Ascending aorta (tissue), 2 donors: ENCODE results near the gene WASL. TPM values are rescaled to one million over a fixed set of nuclear protein-coding genes. Genes with fewer than 3 reads are reported as not detected.
"Not testable (repeated sequence)": the region's sequence is repeated elsewhere in the genome, so short reads cannot be mapped to it uniquely, and the experiment has no call there.

Experiments
- DNase-seq, 2 donors: peaks; one replicate each; pipeline ENCODE4 v3.0.0-alpha.2; 2019; ENCODE audit warnings: low spot score in 2 of 2
- H3K27ac ChIP-seq, 2 donors: fragments of 200-600 bp; sonication (generic); one replicate each; pipeline ENCODE4 v1.5.1; 2016 to 2017; ENCODE audit warnings: mild to moderate bottlenecking in 1 of 2
- H3K27me3 ChIP-seq: fragments of 200-600 bp; sonication (generic); one replicate; pipeline ENCODE4 v1.5.1; 2017
- H3K36me3 ChIP-seq, 2 donors: fragments of 200-600 bp; sonication (generic); one replicate each; pipeline ENCODE4 v1.5.1; 2016
- H3K4me1 ChIP-seq, 2 donors: fragments of 200-600 bp; sonication (generic); one replicate each; pipeline ENCODE4 v1.5.1; 2016 to 2017; ENCODE audit warnings: mild to moderate bottlenecking in 1 of 2
- H3K4me3 ChIP-seq, 2 donors: fragments of 200-600 bp; sonication (generic); one replicate each; pipeline ENCODE4 v1.5.1; 2016 to 2017; ENCODE audit warnings: mild to moderate bottlenecking in 1 of 2
- H3K9me3 ChIP-seq, 2 donors: fragments of 200-600 bp; sonication (generic); one replicate each; pipeline ENCODE4 v1.5.1; 2016
- intact Hi-C: fragments of 100-400 bp; cut with DNase I; formaldehyde crosslinking; loops from one replicate; pipeline ENCODE4 v1.15.1; 2023
- total RNA-seq: library from RNA; depleted of rRNA; stranded (reverse); fragments of >200 nt; gene quantifications from one replicate; pipeline ENCODE4 v1.1.0, GENCODE V29; 2016
- TF ChIP-seq, protein P1 (sequence below), 3 experiments: fragments of 200-600 bp in 2 of 3; fragments of 450-650 bp in 1 of 3; sonication (generic) in 2 of 3; IDR thresholded peaks; one replicate each; pipeline ENCODE4 v1.5.1; 2016 to 2019; ENCODE audit warnings: antibody characterized with exemption in 3 of 3, mild to moderate bottlenecking in 1 of 3, moderate library complexity in 1 of 3

WASL gene
- total RNA-seq, 1 donor from 2014 or later, result 23.7 TPM

DNA sequence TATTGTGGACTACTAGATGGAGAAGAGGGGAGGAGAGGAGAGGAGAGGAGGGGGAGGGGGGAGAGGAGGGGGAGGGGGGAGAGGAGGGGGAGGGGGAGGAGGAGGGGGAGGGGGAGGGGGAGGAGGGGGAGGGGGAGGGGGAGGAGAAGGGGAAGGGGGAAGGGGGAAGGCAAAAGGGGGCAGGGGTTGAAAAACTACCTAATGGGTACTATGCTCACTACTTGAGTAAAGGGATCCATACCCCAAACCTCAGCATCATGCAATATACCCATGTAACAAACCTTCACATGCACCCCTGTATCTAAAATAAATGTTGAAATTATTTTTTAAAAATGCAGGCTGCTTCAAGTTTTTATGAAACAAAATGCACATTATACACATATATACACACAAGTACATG, 108.2 kb downstream of the WASL start:
- TF ChIP-seq, protein P1, sequence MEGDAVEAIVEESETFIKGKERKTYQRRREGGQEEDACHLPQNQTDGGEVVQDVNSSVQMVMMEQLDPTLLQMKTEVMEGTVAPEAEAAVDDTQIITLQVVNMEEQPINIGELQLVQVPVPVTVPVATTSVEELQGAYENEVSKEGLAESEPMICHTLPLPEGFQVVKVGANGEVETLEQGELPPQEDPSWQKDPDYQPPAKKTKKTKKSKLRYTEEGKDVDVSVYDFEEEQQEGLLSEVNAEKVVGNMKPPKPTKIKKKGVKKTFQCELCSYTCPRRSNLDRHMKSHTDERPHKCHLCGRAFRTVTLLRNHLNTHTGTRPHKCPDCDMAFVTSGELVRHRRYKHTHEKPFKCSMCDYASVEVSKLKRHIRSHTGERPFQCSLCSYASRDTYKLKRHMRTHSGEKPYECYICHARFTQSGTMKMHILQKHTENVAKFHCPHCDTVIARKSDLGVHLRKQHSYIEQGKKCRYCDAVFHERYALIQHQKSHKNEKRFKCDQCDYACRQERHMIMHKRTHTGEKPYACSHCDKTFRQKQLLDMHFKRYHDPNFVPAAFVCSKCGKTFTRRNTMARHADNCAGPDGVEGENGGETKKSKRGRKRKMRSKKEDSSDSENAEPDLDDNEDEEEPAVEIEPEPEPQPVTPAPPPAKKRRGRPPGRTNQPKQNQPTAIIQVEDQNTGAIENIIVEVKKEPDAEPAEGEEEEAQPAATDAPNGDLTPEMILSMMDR (IDR thresholded peaks at IDR 0.05), result no peak
- DNase-seq, result no peak
- H3K9me3 ChIP-seq, result no peaks in the 10 kb centered on the region
- no peaks in the 10 kb centered on the region for H3K36me3 ChIP-seq
- intact Hi-C loops, result no loop called here
- no peaks in the 10 kb centered on the region for H3K27me3 ChIP-seq
- peaks cover 0 to 4% of the 10 kb centered on the region in 2 donors for H3K4me1 ChIP-seq
- no peak overlapping the region for H3K4me3 ChIP-seq
- H3K27ac ChIP-seq, result no peak overlapping the region

DNA sequence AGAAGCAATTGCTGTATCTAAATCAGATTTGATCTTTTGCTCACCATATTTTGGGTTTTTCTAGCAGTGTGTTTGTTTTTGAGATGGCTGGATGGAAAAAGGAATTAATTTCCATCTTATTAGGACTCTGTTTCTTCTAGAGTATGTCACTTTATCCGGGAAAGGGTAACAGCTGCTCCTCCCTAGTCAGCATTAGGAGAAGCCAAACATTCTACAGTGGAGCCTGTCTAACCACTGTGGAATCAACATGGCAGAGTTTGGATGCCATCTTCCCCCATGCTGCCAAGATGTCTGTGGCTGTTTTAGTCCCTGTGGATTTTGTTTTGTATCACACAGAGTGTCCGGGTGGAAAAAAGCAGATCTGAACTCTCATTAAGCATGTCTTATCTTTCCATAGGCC, 109.2 kb downstream of the WASL start:
- H3K27me3 ChIP-seq, result no peaks in the 10 kb centered on the region
- no peak overlapping the region for H3K27ac ChIP-seq
- TF ChIP-seq, protein P1 (IDR thresholded peaks at IDR 0.05), result no peak
- no peak overlapping the region for H3K4me3 ChIP-seq
- intact Hi-C loops, result no loop called here
- no peaks in the 10 kb centered on the region for H3K4me1 ChIP-seq
- no peaks in the 10 kb centered on the region for H3K9me3 ChIP-seq
- DNase-seq, result no peak
- no peaks in the 10 kb centered on the region for H3K36me3 ChIP-seq

DNA sequence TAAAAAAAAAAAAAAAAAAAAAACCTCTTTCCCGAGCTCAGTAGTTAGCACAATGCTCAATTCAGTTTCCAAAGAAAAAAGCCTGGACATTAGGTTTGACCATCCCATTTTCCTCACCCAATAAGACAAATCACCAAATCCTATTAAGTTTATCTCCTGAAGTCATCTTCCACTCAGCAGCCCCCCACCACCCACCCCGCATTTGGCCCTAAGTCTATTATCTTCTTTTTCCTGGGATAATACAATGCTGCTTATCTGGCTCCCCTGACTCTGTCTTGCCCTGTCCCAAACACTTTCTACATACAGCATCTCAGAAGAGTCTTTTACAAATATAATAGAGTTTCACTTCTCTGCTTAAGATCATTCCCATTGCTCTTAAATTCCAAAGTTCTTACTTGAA, 110.9 kb downstream of the WASL start:
- TF ChIP-seq, protein P1 (IDR thresholded peaks at IDR 0.05), result no peak
- no peaks in the 10 kb centered on the region for H3K9me3 ChIP-seq
- no peak for DNase-seq
- no peaks in the 10 kb centered on the region for H3K27me3 ChIP-seq
- no peak overlapping the region for H3K4me3 ChIP-seq
- H3K4me1 ChIP-seq, result no peaks in the 10 kb centered on the region
- intact Hi-C loops, result no loop called here
- no peak overlapping the region for H3K27ac ChIP-seq
- no peaks in the 10 kb centered on the region for H3K36me3 ChIP-seq

DNA sequence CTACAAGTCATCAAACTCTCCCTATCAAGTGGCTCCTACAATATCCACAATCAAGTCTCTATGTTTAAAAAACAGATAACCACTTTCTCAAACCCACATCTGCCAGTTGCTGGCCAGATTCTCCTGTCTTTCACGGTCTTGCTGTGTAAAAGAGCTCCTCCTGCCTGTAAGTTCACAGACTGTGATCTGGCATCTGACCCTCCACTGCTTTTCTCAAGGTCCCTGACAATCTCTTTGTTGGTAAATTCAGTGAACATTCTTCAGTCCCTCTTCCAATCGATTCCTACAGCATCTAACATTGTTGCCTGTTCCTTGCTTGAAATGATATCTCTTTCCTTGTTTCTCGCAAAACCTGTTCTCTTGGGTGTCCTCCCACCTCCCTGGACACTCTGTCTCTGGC, 111.6 kb downstream of the WASL start:
- H3K36me3 ChIP-seq, result no peaks in the 10 kb centered on the region
- no peak for DNase-seq
- intact Hi-C loops, result no loop called here

DNA sequence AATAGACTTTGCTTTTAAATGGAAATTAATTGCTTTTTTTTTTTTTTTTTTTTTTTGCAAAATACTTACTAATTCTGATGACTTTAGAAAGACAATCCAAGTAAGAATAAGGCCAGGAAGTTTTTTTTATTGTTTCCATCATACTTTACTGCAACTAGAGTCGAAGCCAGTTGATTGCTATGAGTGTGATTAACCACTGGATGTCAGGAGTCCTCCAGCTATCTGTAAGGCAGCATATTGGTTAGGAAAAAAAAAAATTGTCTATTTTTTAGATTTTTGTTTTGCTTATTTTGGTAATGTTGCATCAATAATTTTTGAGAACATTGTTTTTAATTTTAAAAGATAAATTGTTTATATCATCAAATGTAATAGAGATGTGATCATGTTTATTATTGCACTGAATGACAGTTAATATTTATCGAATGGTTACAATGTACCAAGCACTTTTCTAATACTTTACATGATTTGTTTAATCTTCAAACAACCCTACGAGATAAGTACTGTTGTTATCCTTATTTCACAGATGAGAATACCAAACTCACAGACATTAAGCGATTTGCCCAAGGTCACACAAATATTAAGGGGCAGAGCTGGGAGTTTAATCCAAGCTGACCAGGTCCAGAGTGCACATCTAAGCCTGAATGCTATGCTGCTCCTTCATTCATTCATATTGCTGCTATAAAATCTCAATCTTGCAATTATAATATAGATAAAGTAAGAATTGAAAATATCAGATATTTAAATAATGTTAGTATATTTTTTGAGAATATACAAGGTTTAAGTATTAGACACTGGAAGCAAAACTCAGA, 113.0 kb downstream of the WASL start:
- no peak for DNase-seq
- Histone ChIP-seq H3K27ac (no peak overlapping the region), H3K27me3 (no peaks in the 10 kb centered on the region), H3K9me3 (no peaks in the 10 kb centered on the region), H3K4me3 (no peak overlapping the region), H3K4me1 (no peaks in the 10 kb centered on the region), H3K36me3 (no peaks in the 10 kb centered on the region)
- TF ChIP-seq, protein P1 (IDR thresholded peaks at IDR 0.05), result peak in 2 of 3 experiments; percentile 18 to 35
- intact Hi-C loops, result no loop called here

More for the DNA sequence above, 111.6 kb downstream of the WASL start:
- Histone ChIP-seq H3K27ac (no peak overlapping the region), H3K4me3 (no peak overlapping the region), H3K27me3 (no peaks in the 10 kb centered on the region), H3K9me3 (no peaks in the 10 kb centered on the region), H3K4me1 (no peaks in the 10 kb centered on the region)
- TF ChIP-seq, protein P1 (IDR thresholded peaks at IDR 0.05), result no peak

DNA sequence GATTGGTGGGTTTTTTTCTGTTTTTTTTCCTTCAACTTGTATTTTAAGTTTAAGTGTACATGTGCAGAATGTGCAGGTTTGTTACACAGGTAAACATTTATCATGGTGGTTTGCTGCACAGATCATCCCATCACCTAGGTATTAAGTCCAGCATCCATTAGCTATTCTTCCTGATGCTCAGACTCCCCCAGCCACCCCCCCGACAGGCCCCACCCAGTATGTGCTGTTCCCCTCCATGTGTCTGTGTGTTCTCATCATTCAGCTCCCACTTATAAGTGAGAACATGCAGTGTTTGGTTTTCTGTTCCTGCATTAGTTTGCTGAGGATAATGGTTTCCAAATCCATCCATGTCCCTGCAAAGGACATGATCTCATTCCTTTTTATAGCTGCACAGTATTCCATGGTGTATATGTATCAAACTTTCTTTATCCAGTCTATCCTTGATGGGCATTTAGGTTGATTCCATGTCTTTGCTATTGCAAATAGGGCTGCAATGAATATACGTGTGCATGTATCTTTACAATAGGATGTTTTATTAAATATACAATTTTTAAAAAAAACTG, 114.7 kb downstream of the WASL start:
- H3K4me3 ChIP-seq, H3K27me3 ChIP-seq, H3K27ac ChIP-seq, H3K4me1 ChIP-seq, intact Hi-C loops, H3K36me3 ChIP-seq, H3K9me3 ChIP-seq, DNase-seq: not testable (repeated sequence)
